ENCODE data around the gene LTBR.

- no peak for TF ChIP-seq GATA2 (IDR thresholded peaks at IDR 0.05; ENCODE audit: low read depth, low read length)
- no peak for TF ChIP-seq GATA3 (IDR thresholded peaks at IDR 0.05; ENCODE audit: low read depth, low read length)
These were observed 16.1 kb downstream of the LTBR start for GRCh38 chr12:6399884-6400644.
